Lower lobe of right lung (tissue), 2 donors: ENCODE measurements around the gene MYOG. TPM values are rescaled to one million over a fixed set of nuclear protein-coding genes. Genes with fewer than 3 reads are reported as not detected.
A peak's percentile ranks its signal among the peaks of the same experiment; 100 is the strongest.

Experiments used
- ATAC-seq, 2 donors: fragments of 200-7000 bp; cut with Tn5 transposase; one replicate each; pipeline ENCODE4 v1.9.1; 2020 to 2022; ENCODE audit warnings: mild to moderate bottlenecking in 2 of 2, moderate library complexity in 2 of 2
- DNase-seq: peaks from one replicate; pipeline ENCODE4 v3.0.0-alpha.2; 2020
- H3K27ac ChIP-seq: fragments of 200-600 bp; one replicate; pipeline ENCODE4 v1.8.0; 2022
- H3K27me3 ChIP-seq: fragments of 200-600 bp; one replicate; pipeline ENCODE4 v1.8.0; 2022; ENCODE audit warnings: low read depth
- H3K36me3 ChIP-seq: fragments of 200-600 bp; one replicate; pipeline ENCODE4 v1.8.0; 2022; ENCODE audit warnings: mild to moderate bottlenecking
- H3K4me1 ChIP-seq: fragments of 200-600 bp; one replicate; pipeline ENCODE4 v1.8.0; 2022
- H3K4me3 ChIP-seq: fragments of 200-600 bp; one replicate; pipeline ENCODE4 v1.8.0; 2022; ENCODE audit warnings: mild to moderate bottlenecking
- H3K9me3 ChIP-seq: fragments of 200-600 bp; one replicate; pipeline ENCODE4 v1.8.0; 2022
- CTCF ChIP-seq: fragments of 200-600 bp; IDR thresholded peaks from one replicate; pipeline ENCODE4 v1.8.0; 2022; ENCODE audit warnings: antibody characterized with exemption, mild to moderate bottlenecking
- intact Hi-C: fragments of 100-400 bp; cut with DNase I; formaldehyde crosslinking; loops from one replicate; pipeline ENCODE4 v1.11.0; 2022
- total RNA-seq: library from RNA; stranded (reverse); fragmentation: NEBNext Ultra II Directional; extraction: Animal tissue kit (Norgen Biotek cat#: 25700); gene quantifications from one replicate; pipeline ENCODE4 v1.2.1, GENCODE V29; 2021
- donor health status: DM: no; HTN: yes; CAD: no; lungs with severe emphysema.

Gene MYOG
- total RNA-seq, 1 donor from 2014 or later, result not detected

- Histone ChIP-seq H3K27me3 (no peaks in the 10 kb centered on the region), H3K4me3 (no peak overlapping the region), H3K36me3 (no peaks in the 10 kb centered on the region), H3K4me1 (no peaks in the 10 kb centered on the region), H3K9me3 (no peaks in the 10 kb centered on the region), H3K27ac (no peak overlapping the region)
- ATAC-seq (peak; percentile 18 to 46), DNase-seq (no peak)
- no peak for TF ChIP-seq CTCF
- intact Hi-C loops, result no loop called here
Measured at GRCh38 chr1:203048555-203049051, 37.2 kb downstream of the MYOG start.

- Histone ChIP-seq H3K36me3 (no peaks in the 10 kb centered on the region), H3K4me3 (no peak overlapping the region), H3K4me1 (no peaks in the 10 kb centered on the region), H3K27me3 (no peaks in the 10 kb centered on the region), H3K27ac (no peak overlapping the region), H3K9me3 (no peaks in the 10 kb centered on the region)
- no peak for ATAC-seq
- DNase-seq, result no peak
- no peak for TF ChIP-seq CTCF
- intact Hi-C loops, result no loop called here
Measured at GRCh38 chr1:203048086-203048485, 37.7 kb downstream of the MYOG start.

GRCh38 chr1:203046984-203047630 lies 38.7 kb downstream of the MYOG start:
- ATAC-seq, result peak in 1 of 2 donors; percentile 30
- no peak for TF ChIP-seq CTCF
- intact Hi-C loops, result no loop called here

GRCh38 chr1:203045821-203046594 lies 39.8 kb downstream of the MYOG start:
- no peaks in the 10 kb centered on the region for H3K4me1 ChIP-seq
- H3K27ac ChIP-seq, result no peak overlapping the region
- DNase-seq, result no peak
- H3K4me3 ChIP-seq, result no peak overlapping the region
- no peak for TF ChIP-seq CTCF
- H3K9me3 ChIP-seq, result no peaks in the 10 kb centered on the region
- ATAC-seq, result no peak
- H3K27me3 ChIP-seq, result no peaks in the 10 kb centered on the region
- H3K36me3 ChIP-seq, result no peaks in the 10 kb centered on the region
- intact Hi-C loops, result no loop called here

More at GRCh38 chr1:203046984-203047630, 38.7 kb downstream of the MYOG start:
- no peaks in the 10 kb centered on the region for H3K36me3 ChIP-seq
- no peak for DNase-seq
- no peak overlapping the region for H3K27ac ChIP-seq
- H3K4me1 ChIP-seq, result no peaks in the 10 kb centered on the region
- no peaks in the 10 kb centered on the region for H3K9me3 ChIP-seq
- no peak overlapping the region for H3K4me3 ChIP-seq
- H3K27me3 ChIP-seq, result no peaks in the 10 kb centered on the region

GRCh38 chr1:203045336-203045735 lies 40.5 kb downstream of the MYOG start:
- Histone ChIP-seq H3K4me1 (no peaks in the 10 kb centered on the region), H3K4me3 (no peak overlapping the region), H3K27ac (no peak overlapping the region), H3K9me3 (no peaks in the 10 kb centered on the region), H3K27me3 (no peaks in the 10 kb centered on the region), H3K36me3 (no peaks in the 10 kb centered on the region)
- ATAC-seq, result no peak
- TF ChIP-seq CTCF, result no peak
- DNase-seq, result no peak
- intact Hi-C loops, result no loop called here
